Panc1 (cell line): ENCODE data around the gene CFAP100. TPM values are rescaled to one million over a fixed set of nuclear protein-coding genes. Genes with fewer than 3 reads are reported as not detected.

ENCODE experiments used
- ATAC-seq: fragments of 200-7000 bp; cut with Tn5 transposase; 2 replicates; pipeline ENCODE4 v1.9.1; 2020; ENCODE audit warnings: mild to moderate bottlenecking, moderate library complexity
- BruUV-seq: library from RNA; stranded (reverse); fragments of 400-500 nt; replicated peaks from 2 replicates; lab custom pipeline; 2021; lab: Mats Ljungman, UMichigan
- CTCF ChIA-PET: fragments of 300-600 bp; sonication (Branson Sonifier 250); formaldehyde crosslinking; loops from one replicate; lab custom pipeline; 2022; ENCODE audit warnings: antibody characterized with exemption; lab: Charles Lee
- POLR2A ChIA-PET: fragments of 300-600 bp; sonication (Branson Sonifier 250); formaldehyde crosslinking; loops from one replicate; lab custom pipeline; 2022; ENCODE audit warnings: antibody characterized with exemption; lab: Charles Lee
- DNase-seq: peaks from one replicate; pipeline ENCODE4 v3.0.0-alpha.2; 2010; ENCODE audit warnings: low read depth, low spot score
- H3K27ac ChIP-seq: 2 replicates; pipeline ENCODE4 v1.5.1; 2011; ENCODE audit warnings: mild to moderate bottlenecking, low read length, inconsistent platforms
- H3K27me3 ChIP-seq: fragments of 200-500 bp; sonication (Bioruptor generic); 2 replicates; pipeline ENCODE4 v1.6.0; 2014; ENCODE audit warnings: low read length, inconsistent platforms; ENCODE audit not compliant: control insufficient read depth, insufficient read depth
- H3K36me3 ChIP-seq: fragments of 200-500 bp; sonication (Bioruptor generic); 2 replicates; pipeline ENCODE4 v1.5.1; 2014; ENCODE audit warnings: inconsistent platforms, mild to moderate bottlenecking, low read length, moderate library complexity; ENCODE audit not compliant: control insufficient read depth, insufficient read depth
- H3K4me1 ChIP-seq: 2 replicates; pipeline ENCODE4 v1.5.1; 2011; ENCODE audit warnings: inconsistent platforms, mild to moderate bottlenecking, low read length, moderate library complexity; ENCODE audit not compliant: control insufficient read depth, insufficient read depth
- H3K4me3 ChIP-seq, 2 experiments: 2 replicates each; pipeline ENCODE4 v1.5.1; 2011 to 2012; ENCODE audit warnings: low read depth in 2 of 2, low read length in 2 of 2, mild to moderate bottlenecking in 2 of 2, inconsistent platforms in 1 of 2, moderate library complexity in 1 of 2
- H3K9me3 ChIP-seq: fragments of 200-500 bp; sonication (Bioruptor generic); 2 replicates; pipeline ENCODE4 v1.5.1; 2014; ENCODE audit warnings: low read depth, mild to moderate bottlenecking, inconsistent platforms, low read length, moderate library complexity; ENCODE audit not compliant: control insufficient read depth, insufficient read depth
- CTCF ChIP-seq: fragments of 450-650 bp; IDR thresholded peaks from 2 replicates; pipeline ENCODE4 v1.5.1; 2017; ENCODE audit warnings: mild to moderate bottlenecking
- POLR2AphosphoS5 ChIP-seq: IDR thresholded peaks from 2 replicates; pipeline ENCODE4 v1.6.1; 2012; ENCODE audit warnings: mild to moderate bottlenecking, low read depth, low read length, moderate library complexity
- REST ChIP-seq, 2 experiments: IDR thresholded peaks; 2 replicates each; pipeline ENCODE4 v1.6.1; 2011 to 2012; ENCODE audit warnings: low read depth in 2 of 2, control low read depth in 1 of 2, low read length in 1 of 2, mild to moderate bottlenecking in 1 of 2, moderate library complexity in 1 of 2; ENCODE audit not compliant: insufficient read depth in 1 of 2
- SIN3A ChIP-seq: IDR thresholded peaks from 2 replicates; pipeline ENCODE4 v1.6.1; 2012; ENCODE audit warnings: low read depth, mild to moderate bottlenecking, low read length, moderate library complexity, borderline replicate concordance; ENCODE audit not compliant: insufficient read depth
- TCF7L2 ChIP-seq: IDR thresholded peaks from 2 replicates; pipeline ENCODE4 v1.6.1; 2011; ENCODE audit warnings: mild to moderate bottlenecking, low read depth, low read length, inconsistent platforms
- in situ Hi-C: cut with HindIII; loops from 2 replicates; pipeline ENCODE4 v1.10.0; 2016; ENCODE audit warnings: low sequenced_read_pairs, low pct_unique_long_range_greater_than_20kb
- intact Hi-C: fragments of 100-400 bp; cut with micrococcal nuclease; formaldehyde crosslinking; loops from one replicate; pipeline ENCODE4 v1.10.0; 2022; ENCODE audit not compliant: unreplicated experiment
- total RNA-seq: library from RNA; stranded (reverse); gene quantifications from one replicate; pipeline ENCODE4 v1.2.1, GENCODE V29; 2021; ENCODE audit not compliant: unreplicated experiment

Gene CFAP100
- total RNA-seq, 1 experiment from 2014 or later, result not detected

- TF ChIP-seq CTCF (no peak), TCF7L2 (no peak), POLR2AphosphoS5 (no peak), REST (IDR thresholded peaks at IDR 0.05; ENCODE audit: insufficient read depth in 1 of 2, low read depth in 2 of 2, low read length in 1 of 2) (no peak), SIN3A (no peak)
- Histone ChIP-seq H3K9me3 (no peaks in the 10 kb centered on the region), H3K4me3 (no peak overlapping the region), H3K27ac (no peak overlapping the region), H3K36me3 (no peaks in the 10 kb centered on the region), H3K27me3 (peaks cover 7% of the 10 kb centered on the region; the same call in 1 of the 2 replicates), H3K4me1 (no peaks in the 10 kb centered on the region)
- CTCF ChIA-PET, result no interaction called here
- DNase-seq (no peak), ATAC-seq (no peak)
- intact Hi-C loops (no loop called here), in situ Hi-C loops (no loop called here)
- POLR2A ChIA-PET, result no interaction called here
- BruUV-seq, result no TSS peak
These were observed 27.3 kb upstream of the CFAP100 start for GRCh38 chr3:126367316-126367805.

- ChIA-PET POLR2A (no interaction called here), CTCF (no interaction called here)
- in situ Hi-C loops (no loop called here), intact Hi-C loops (no loop called here)
- H3K27ac ChIP-seq, result no peak overlapping the region
- no peak for TF ChIP-seq TCF7L2
- no peak for TF ChIP-seq REST (IDR thresholded peaks at IDR 0.05; ENCODE audit: insufficient read depth in 1 of 2, low read depth in 2 of 2, low read length in 1 of 2)
- no peaks in the 10 kb centered on the region for H3K36me3 ChIP-seq
- H3K27me3 ChIP-seq, result peaks cover 6% of the 10 kb centered on the region; the same call in 1 of the 2 replicates
- DNase-seq (no peak), ATAC-seq (no peak)
- H3K4me1 ChIP-seq, result no peaks in the 10 kb centered on the region
- H3K4me3 ChIP-seq, result no peak overlapping the region
- no TSS peak for BruUV-seq
- H3K9me3 ChIP-seq, result no peaks in the 10 kb centered on the region
These were observed 25.2 kb upstream of the CFAP100 start for GRCh38 chr3:126369490-126369889.
